HEK293 (cell line): ENCODE results near the gene HTRA1.

Source experiments
- CTCF ChIA-PET: fragments of 350-600 bp; formaldehyde crosslinking; extraction: SDS; loops from one replicate; lab custom pipeline; 2021; ENCODE audit warnings: antibody characterized with exemption; lab: Yijun Ruan, JAX
- POLR2A ChIA-PET: fragments of 300-600 bp; formaldehyde crosslinking; extraction: SDS; loops from one replicate; lab custom pipeline; 2020; ENCODE audit warnings: antibody characterized with exemption, inconsistent platforms; lab: Yijun Ruan, JAX
- H3K27ac ChIP-seq: fragments of 200-500 bp; sonication (Bioruptor generic); 2 replicates; pipeline ENCODE4 v1.5.1; 2014; ENCODE audit warnings: low read depth, low read length, control low read depth, inconsistent platforms; ENCODE audit errors: extremely low read depth
- H3K36me3 ChIP-seq, 2 experiments: fragments of 200-500 bp in 1 of 2; sonication (Bioruptor generic) in 1 of 2; 1 replicate in 1 of 2; 2 replicates in 1 of 2; pipeline ENCODE4 v1.5.1; 2014 to 2017; ENCODE audit warnings: inconsistent platforms in 2 of 2, low read length in 2 of 2; ENCODE audit not compliant: control insufficient read depth in 2 of 2, insufficient read depth in 1 of 2
- H3K4me1 ChIP-seq: fragments of 200-500 bp; sonication (Bioruptor generic); 2 replicates; pipeline ENCODE4 v1.5.1; 2014; ENCODE audit warnings: mild to moderate bottlenecking, low read length, inconsistent platforms; ENCODE audit not compliant: control insufficient read depth, insufficient read depth
- H3K4me3 ChIP-seq: 2 replicates; pipeline ENCODE4 v1.5.1; 2011; ENCODE audit warnings: low read depth, mild to moderate bottlenecking, control low read depth, low read length, moderate library complexity
- H3K9me3 ChIP-seq: fragments of 200-500 bp; sonication (Bioruptor generic); 2 replicates; pipeline ENCODE4 v1.5.1; 2014; ENCODE audit warnings: low read depth, low read length, inconsistent platforms; ENCODE audit not compliant: control insufficient read depth, insufficient read depth
- ATF2 ChIP-seq: fragments of 450-650 bp; formaldehyde crosslinking; IDR thresholded peaks from 2 replicates; pipeline ENCODE4 v1.5.1; 2016; ENCODE audit warnings: missing biosample characterization, missing genetic modification characterization, low read depth
- MEIS1 ChIP-seq: sonication (generic); formaldehyde crosslinking; IDR thresholded peaks from 2 replicates; pipeline ENCODE4 v1.8.1; 2022; ENCODE audit warnings: missing genetic modification reagents, mild to moderate bottlenecking, borderline replicate concordance
- MYNN ChIP-seq: fragments of 450-650 bp; formaldehyde crosslinking; IDR thresholded peaks from 2 replicates; pipeline ENCODE4 v1.5.1; 2016; ENCODE audit warnings: missing biosample characterization, missing genetic modification characterization, borderline replicate concordance
- PRDM6 ChIP-seq: fragments of 450-650 bp; formaldehyde crosslinking; IDR thresholded peaks from 2 replicates; pipeline ENCODE4 v1.5.1; 2017; ENCODE audit warnings: missing biosample characterization, missing genetic modification characterization
- SCRT1 ChIP-seq: fragments of 450-650 bp; formaldehyde crosslinking; IDR thresholded peaks from 2 replicates; pipeline ENCODE4 v1.5.1; 2016; ENCODE audit warnings: missing biosample characterization, missing genetic modification characterization, borderline replicate concordance
- TCF7L2 ChIP-seq: IDR thresholded peaks from 2 replicates; pipeline ENCODE4 v1.6.1; 2011; ENCODE audit warnings: low read depth, mild to moderate bottlenecking, inconsistent platforms, low read length, moderate library complexity, borderline replicate concordance
- ZBTB7A ChIP-seq: fragments of 450-650 bp; formaldehyde crosslinking; IDR thresholded peaks from 2 replicates; pipeline ENCODE4 v1.5.1; 2016; ENCODE audit warnings: low read depth, missing biosample characterization, missing genetic modification characterization
- ZNF148 ChIP-seq: fragments of 450-650 bp; formaldehyde crosslinking; IDR thresholded peaks from 2 replicates; pipeline ENCODE4 v1.5.0; 2017; ENCODE audit warnings: missing biosample characterization, missing genetic modification characterization, borderline replicate concordance
- ZNF2 ChIP-seq: fragments of 450-650 bp; formaldehyde crosslinking; IDR thresholded peaks from 2 replicates; pipeline ENCODE4 v1.5.1; 2016; ENCODE audit warnings: missing biosample characterization, missing genetic modification characterization
- ZNF221 ChIP-seq: fragments of 450-650 bp; formaldehyde crosslinking; IDR thresholded peaks from 2 replicates; pipeline ENCODE4 v1.5.1; 2017; ENCODE audit warnings: missing biosample characterization, missing genetic modification characterization, borderline replicate concordance
- ZNF26 ChIP-seq: fragments of 450-650 bp; formaldehyde crosslinking; IDR thresholded peaks from 2 replicates; pipeline ENCODE4 v1.5.1; 2016; ENCODE audit warnings: missing biosample characterization, missing genetic modification characterization
- ZNF266 ChIP-seq: fragments of 450-650 bp; formaldehyde crosslinking; IDR thresholded peaks from 2 replicates; pipeline ENCODE4 v1.5.1; 2016; ENCODE audit warnings: missing biosample characterization, missing genetic modification characterization, low read depth
- ZNF292 ChIP-seq: fragments of 450-650 bp; formaldehyde crosslinking; IDR thresholded peaks from 2 replicates; pipeline ENCODE4 v1.5.1; 2016; ENCODE audit warnings: low read depth, missing biosample characterization, missing genetic modification characterization, borderline replicate concordance
- ZNF324 ChIP-seq: fragments of 450-650 bp; formaldehyde crosslinking; IDR thresholded peaks from 2 replicates; pipeline ENCODE4 v1.5.1; 2016; ENCODE audit warnings: missing biosample characterization, missing genetic modification characterization
- ZNF354C ChIP-seq: fragments of 450-650 bp; formaldehyde crosslinking; IDR thresholded peaks from 2 replicates; pipeline ENCODE4 v1.5.1; 2016; ENCODE audit warnings: missing biosample characterization, missing genetic modification characterization, low read depth, borderline replicate concordance
- ZNF394 ChIP-seq: fragments of 450-650 bp; formaldehyde crosslinking; IDR thresholded peaks from 2 replicates; pipeline ENCODE4 v1.5.1; 2016; ENCODE audit warnings: missing biosample characterization, missing genetic modification characterization, mild to moderate bottlenecking, moderate library complexity, borderline replicate concordance
- ZNF501 ChIP-seq: fragments of 450-650 bp; formaldehyde crosslinking; IDR thresholded peaks from 2 replicates; pipeline ENCODE4 v1.5.1; 2016; ENCODE audit warnings: missing biosample characterization, missing genetic modification characterization
- ZNF514 ChIP-seq: fragments of 450-650 bp; formaldehyde crosslinking; IDR thresholded peaks from 2 replicates; pipeline ENCODE4 v1.5.1; 2016; ENCODE audit warnings: missing biosample characterization, missing genetic modification characterization
- ZNF549 ChIP-seq: fragments of 450-650 bp; IDR thresholded peaks from 2 replicates; pipeline ENCODE4 v1.5.1; 2018; ENCODE audit warnings: missing biosample characterization, missing genetic modification characterization, mild to moderate bottlenecking, inconsistent platforms, moderate library complexity
- ZNF558 ChIP-seq: fragments of 450-650 bp; formaldehyde crosslinking; IDR thresholded peaks from 2 replicates; pipeline ENCODE4 v1.5.1; 2016; ENCODE audit warnings: missing biosample characterization, missing genetic modification characterization
- ZNF585B ChIP-seq: fragments of 450-650 bp; formaldehyde crosslinking; IDR thresholded peaks from 2 replicates; pipeline ENCODE4 v1.5.1; 2016; ENCODE audit warnings: missing biosample characterization, missing genetic modification characterization
- ZNF664 ChIP-seq: fragments of 450-650 bp; formaldehyde crosslinking; IDR thresholded peaks from 2 replicates; pipeline ENCODE4 v1.5.1; 2016; ENCODE audit warnings: missing biosample characterization, missing genetic modification characterization
- ZNF707 ChIP-seq: fragments of 450-650 bp; formaldehyde crosslinking; IDR thresholded peaks from 2 replicates; pipeline ENCODE4 v1.5.1; 2016; ENCODE audit warnings: missing biosample characterization, missing genetic modification characterization
- ZNF76 ChIP-seq: fragments of 450-650 bp; formaldehyde crosslinking; IDR thresholded peaks from 2 replicates; pipeline ENCODE4; 2016; ENCODE audit warnings: low read depth, missing biosample characterization, missing genetic modification characterization, borderline replicate concordance
- ZNF830 ChIP-seq: fragments of 450-650 bp; IDR thresholded peaks from 2 replicates; pipeline ENCODE4 v1.5.0; 2018; ENCODE audit warnings: missing biosample characterization, missing genetic modification characterization, low read depth, mild to moderate bottlenecking, moderate library complexity
- ZSCAN5A ChIP-seq: fragments of 450-650 bp; formaldehyde crosslinking; IDR thresholded peaks from 2 replicates; pipeline ENCODE4 v1.5.1; 2016; ENCODE audit warnings: missing biosample characterization, missing genetic modification characterization
- ZXDB ChIP-seq: fragments of 450-650 bp; formaldehyde crosslinking; IDR thresholded peaks from 2 replicates; pipeline ENCODE4 v1.5.1; 2016; ENCODE audit warnings: missing biosample characterization, missing genetic modification characterization

HTRA1 gene

GRCh38 chr10:122494173-122494820 lies 32.9 kb downstream of the HTRA1 start:
- Histone ChIP-seq H3K36me3 (no peaks in the 10 kb centered on the region), H3K4me3 (no peak overlapping the region), H3K4me1 (peaks cover 2% of the 10 kb centered on the region; the same call in 1 of the 2 replicates), H3K9me3 (no peaks in the 10 kb centered on the region), H3K27ac (no peak overlapping the region)
- ChIA-PET POLR2A (interaction anchor here (0.7 kb wide), 1 partner anchor 10 kb away, joined by 3 read pairs; no protein-coding TSS in a partner anchor), CTCF (no interaction called here)
- TF ChIP-seq ZNF292 = no peak
- TF ChIP-seq ZBTB7A (tag by site-specific recombination) = no peak
- TF ChIP-seq PRDM6 = no peak
- TF ChIP-seq ZNF830 (tag by site-specific recombination) = no peak
- TF ChIP-seq TCF7L2 = no peak
- no peak for TF ChIP-seq ZNF514 (tag by site-specific recombination)
- TF ChIP-seq ZNF549 = no peak
- no peak for TF ChIP-seq ZNF501 (tag by site-specific recombination)
- TF ChIP-seq ZNF221 = no peak
- no peak for TF ChIP-seq ZNF585B (tag by site-specific recombination)
- no peak for TF ChIP-seq SCRT1
- TF ChIP-seq ZNF76 (tag by site-specific recombination) = no peak
- no peak for TF ChIP-seq MEIS1 (CRISPR knock-in tag)
- no peak for TF ChIP-seq MYNN (tag by site-specific recombination)
- no peak for TF ChIP-seq ATF2 (tag by site-specific recombination)
- no peak for TF ChIP-seq ZNF266 (tag by site-specific recombination)

GRCh38 chr10:122494833-122495232 lies 33.5 kb downstream of the HTRA1 start:
- Histone ChIP-seq H3K36me3 (no peaks in the 10 kb centered on the region), H3K4me3 (no peak overlapping the region), H3K4me1 (peaks cover 4% of the 10 kb centered on the region; the same call in 1 of the 2 replicates), H3K27ac (no peak overlapping the region), H3K9me3 (no peaks in the 10 kb centered on the region)
- no peak for TF ChIP-seq ZNF26 (tag by site-specific recombination)
- no peak for TF ChIP-seq ZNF707 (tag by site-specific recombination)
- TF ChIP-seq ZNF324 (tag by site-specific recombination) = no peak
- no peak for TF ChIP-seq ZNF394 (tag by site-specific recombination)
- TF ChIP-seq ZNF148 = no peak
- TF ChIP-seq ZNF558 (tag by site-specific recombination) = no peak
- TF ChIP-seq ZNF354C (tag by site-specific recombination) = no peak
- no peak for TF ChIP-seq ZNF664 (tag by site-specific recombination)
- TF ChIP-seq ZSCAN5A (tag by site-specific recombination) = no peak
- no peak for TF ChIP-seq ZNF2 (tag by site-specific recombination)
- no peak for TF ChIP-seq ZNF292
- TF ChIP-seq ZXDB (tag by site-specific recombination) = no peak
- ChIA-PET POLR2A (no interaction called here), CTCF (no interaction called here)
